HG03175 (cell line): ENCODE results near the gene PDE8A.
"Not testable (repeated sequence)": the region's sequence is repeated elsewhere in the genome, so short reads cannot be mapped to it uniquely, and the experiment has no call there.

ENCODE experiments used
- ATAC-seq: cut with Tn5 transposase; IDR thresholded peaks from one replicate; pipeline ENCODE4 v1.9.1; 2021; ENCODE audit warnings: mild to moderate bottlenecking, moderate library complexity; ENCODE audit not compliant: unreplicated experiment

The PDE8A gene

DNA sequence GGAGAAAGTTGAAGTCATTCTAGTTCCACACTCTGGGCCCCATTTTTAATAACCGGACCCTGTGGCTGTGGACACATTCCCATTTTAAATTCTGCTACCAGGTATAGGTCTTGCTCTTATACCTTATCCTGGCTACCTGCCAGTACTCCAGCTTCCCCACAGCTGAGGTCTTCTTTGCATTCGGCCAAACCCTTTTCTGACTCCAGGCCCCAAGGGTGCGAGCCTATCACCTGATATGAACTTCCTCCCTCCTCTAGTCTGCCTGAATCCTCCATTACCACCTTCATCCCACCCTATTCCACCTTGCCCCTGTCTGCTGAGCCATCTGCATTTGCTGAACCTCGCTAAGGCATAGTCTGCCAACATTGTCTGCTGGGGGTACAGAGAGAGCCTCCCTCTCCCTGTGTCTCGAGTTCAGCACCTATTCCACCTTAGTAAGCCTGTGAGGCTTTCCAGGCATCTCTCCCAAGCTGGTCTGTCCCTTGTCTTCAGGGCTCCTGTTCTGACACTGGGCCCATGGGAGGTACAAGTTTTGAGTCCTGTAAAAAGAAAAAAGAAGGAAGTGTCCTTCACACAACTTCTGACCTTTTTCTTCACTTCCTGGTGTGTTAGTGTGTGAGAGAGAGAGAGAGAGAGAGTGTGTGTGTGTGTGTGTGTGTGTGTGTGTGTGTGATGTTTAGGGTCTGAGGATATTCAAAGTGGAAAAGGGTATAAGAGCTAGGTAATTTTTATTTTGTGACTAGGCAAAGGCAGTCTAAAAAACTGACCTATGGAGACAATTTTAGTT, 27.0 kb downstream of the PDE8A start:
- no peak for ATAC-seq

DNA sequence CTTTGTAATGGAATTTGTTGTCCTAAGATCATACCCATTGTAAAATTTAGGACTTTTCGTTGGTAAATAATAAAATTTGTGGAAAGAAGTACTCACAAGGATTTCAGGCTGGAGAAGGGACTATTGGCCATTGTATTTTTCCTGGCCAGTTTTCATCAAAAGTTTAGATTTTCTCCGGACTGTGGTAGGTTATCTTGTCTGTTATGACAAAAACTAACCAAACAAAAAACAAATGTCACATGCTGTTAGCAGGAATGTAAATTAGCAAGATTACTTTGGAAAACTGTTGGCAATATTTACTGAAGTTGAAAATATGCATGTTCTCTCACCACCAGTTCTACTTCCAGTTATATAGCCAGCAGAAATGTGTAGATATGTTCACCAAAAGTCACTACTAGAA, 27.8 kb downstream of the PDE8A start:
- no peak for ATAC-seq

- ATAC-seq = no peak
Observed at GRCh38 chr15:85010071-85010385, 28.4 kb downstream of the PDE8A start.

DNA sequence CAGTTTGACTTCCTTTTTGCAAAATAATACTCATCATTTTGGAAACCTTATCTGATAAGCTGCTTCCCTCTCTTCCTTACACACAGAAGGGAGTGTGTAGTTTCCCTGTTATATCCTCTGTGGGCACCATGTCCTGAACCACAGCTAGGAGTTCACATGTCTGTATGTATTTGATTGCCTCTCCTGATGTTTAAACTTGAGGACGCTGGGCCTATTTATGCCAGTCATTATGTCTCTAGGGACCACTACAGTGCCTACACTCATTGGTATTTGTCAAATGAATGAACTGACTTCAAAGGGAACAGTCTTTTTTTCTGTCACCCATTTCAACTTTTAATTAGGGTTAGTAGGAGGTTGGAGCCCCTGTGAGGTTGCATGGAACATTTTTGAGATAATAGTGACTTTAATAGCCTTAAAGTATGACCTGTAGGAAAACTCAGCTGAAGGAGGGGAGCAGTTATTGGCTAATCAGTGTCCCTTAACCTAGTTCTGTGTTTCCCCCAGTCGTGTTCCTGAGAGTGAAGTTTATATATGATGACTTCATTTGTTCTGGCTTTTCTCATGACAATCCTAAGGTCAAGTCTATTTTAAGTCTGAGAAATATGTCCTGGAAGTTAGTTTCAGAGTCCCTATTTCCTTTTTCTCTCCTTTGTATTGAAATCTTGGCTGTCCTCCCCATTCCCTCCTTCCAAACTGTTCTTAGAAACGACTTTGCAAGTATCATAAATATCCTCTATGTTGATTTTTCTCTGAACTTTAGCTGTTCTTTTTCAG, 28.9 kb downstream of the PDE8A start:
- no peak for ATAC-seq

DNA sequence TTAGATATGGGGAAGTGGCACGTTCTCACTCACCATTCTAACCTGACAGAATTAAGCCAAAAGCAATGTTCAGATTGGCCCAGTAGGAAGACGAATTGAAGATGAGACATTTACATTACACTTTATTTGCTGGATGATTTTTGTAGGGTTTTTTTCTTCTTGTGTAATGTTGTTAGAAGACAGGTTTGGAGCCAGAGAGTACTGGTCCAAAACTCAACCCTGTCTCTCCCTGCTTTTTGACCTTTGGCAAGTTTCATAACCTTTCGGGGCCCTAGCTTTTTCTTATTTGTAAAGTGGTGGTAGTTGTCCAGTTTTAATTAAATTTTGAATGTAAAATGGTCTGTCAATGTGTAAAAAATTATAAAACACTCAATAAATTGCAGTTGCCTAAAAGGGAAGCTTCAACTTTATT, 29.5 kb downstream of the PDE8A start:
- no peak for ATAC-seq

GRCh38 chr15:85011724-85012123, 30.1 kb downstream of the PDE8A start:
- ATAC-seq = not testable (repeated sequence)

DNA sequence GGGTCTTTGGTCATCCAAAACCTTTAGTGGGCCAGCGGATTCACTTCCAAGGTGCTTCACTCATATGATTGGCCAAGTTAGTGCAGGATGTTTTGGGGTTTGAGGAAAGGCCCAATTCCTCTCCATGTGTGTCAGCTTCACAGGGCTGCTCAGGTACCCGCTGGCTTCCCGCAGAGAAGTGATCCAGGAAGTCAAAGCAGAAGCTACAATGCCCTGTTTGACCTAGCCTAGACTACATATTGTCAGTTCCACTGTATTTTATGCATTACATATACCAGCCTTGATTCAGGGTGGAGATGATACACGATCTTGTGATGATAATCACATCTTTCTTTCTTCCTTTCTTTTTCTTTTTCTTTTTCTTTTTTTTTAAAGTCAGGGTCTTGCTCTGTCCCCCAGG, 32.1 kb downstream of the PDE8A start:
- no peak for ATAC-seq

GRCh38 chr15:85014932-85015331, 33.3 kb downstream of the PDE8A start:
- no peak for ATAC-seq

DNA sequence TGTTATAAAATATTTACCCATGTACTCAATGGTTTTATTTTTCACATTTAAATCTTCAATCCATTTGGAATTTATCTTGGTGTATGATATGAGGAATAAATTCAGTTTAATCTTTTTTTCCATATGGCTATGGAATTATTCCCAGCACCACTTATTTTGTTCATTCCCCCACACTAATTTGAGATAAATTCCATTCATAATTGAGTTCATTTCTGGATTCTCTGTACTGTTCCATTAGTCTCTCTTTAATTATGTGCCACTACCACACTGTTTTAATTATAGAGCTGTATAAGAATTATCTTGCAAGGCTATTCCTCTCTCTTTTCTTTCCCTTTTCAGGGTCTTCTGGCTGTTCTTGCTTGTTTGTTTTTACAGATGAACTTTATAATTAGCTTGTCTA, 34.6 kb downstream of the PDE8A start:
- ATAC-seq = no peak

- ATAC-seq = no peak
Observed at GRCh38 chr15:85019815-85020590, 38.3 kb downstream of the PDE8A start.

DNA sequence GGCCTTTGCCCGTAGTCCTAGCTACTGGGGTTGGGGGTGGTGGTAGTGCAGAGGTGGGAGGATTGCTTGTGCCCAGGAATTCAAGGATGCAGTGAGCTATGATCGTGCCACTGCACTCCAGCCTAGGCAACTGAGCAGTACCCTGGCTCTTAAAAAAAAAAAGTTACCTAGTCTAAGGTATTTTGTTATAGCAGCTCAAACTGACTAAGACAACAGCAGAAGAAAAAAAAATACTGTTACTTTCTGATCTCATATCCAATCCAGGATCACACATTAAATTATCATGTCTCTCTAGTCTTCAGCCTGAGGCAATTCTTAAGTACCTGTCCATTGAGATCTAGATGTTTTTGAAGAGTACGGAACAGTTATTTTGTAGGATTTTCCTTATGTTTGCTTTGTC, 39.8 kb downstream of the PDE8A start:
- no peak for ATAC-seq

DNA sequence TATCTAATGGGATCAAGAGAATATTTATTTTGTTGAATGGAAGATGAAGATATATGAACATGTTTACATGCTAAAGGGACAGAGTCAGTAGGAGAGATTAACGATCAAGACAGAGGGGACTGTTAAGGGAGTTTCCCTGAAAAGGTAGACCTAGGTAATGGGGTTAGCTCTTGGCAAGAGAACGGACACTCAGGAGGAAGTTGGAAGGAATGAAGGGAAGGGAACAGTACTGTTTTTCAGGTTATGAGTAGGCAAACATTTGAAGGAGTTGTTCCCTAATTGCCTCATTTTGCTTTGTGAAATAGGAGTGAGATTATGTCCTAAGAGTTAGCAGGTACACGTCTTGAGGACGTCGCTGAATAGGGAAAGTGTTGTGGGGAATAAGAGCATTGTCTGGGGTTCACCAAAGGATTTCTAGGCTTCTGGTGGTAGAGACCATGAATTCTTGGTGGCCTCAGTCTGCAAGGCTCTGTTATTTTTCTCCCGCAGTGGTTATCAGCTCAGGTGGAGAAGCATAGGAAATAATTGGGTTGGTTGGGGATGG, 41.3 kb downstream of the PDE8A start:
- ATAC-seq = no peak

DNA sequence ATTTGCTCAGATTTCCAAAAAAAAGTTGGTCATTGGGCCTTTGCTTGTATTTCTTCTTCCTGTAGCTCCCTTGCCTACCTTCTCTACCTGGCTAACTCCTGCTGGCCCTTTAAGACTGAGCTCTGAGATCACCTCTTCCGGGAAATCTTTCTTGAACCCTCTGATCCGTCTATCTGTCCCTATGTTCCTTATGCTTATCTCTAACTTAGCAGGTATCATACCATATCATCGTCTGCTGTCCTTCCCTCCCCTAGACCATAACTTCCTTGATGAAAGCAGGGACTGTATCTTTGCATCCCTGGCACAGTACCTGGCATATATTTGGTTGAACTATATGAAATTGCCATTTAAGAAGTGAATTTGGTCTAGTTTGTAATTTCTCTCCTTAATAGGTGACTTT, 42.3 kb downstream of the PDE8A start:
- ATAC-seq = no peak

DNA sequence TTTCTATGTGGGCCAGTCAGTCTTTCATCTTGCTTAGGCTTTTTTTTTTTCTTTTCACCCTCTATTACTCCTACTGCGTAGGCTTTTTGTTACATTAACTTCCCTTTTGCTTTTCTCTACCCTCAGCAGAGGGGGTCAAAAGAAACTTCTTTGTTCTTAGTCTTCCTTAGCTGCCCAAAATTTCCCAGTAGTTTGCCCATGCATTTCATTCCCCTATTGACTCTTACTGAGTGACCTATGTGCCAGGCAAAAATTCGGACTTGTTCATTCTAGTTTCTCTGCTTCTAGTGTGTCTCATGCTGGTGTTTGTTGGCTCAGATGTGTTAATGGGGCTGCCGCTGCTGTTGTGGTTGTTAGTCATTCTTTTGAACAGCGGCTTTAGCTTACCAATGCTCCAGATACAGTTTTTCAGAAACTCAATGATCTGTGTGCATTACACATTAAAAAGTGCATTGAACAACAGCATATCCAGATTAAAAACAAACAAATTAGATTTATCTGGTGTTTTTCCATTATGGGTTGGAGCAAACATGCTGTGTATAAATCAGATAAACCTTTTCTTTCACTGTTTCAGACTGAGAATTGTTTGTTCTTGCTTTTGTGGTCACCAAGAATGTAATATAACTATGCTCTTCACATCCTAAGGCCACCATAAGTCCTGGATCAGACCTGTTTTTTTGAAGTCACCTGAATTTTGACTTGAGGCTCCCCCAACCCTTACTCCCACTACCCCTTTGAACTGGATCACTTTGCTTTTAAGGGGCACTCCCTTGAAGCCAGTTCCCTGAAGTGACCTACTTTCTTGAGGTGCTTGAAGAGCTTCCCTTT, 43.1 kb downstream of the PDE8A start:
- no peak for ATAC-seq

- ATAC-seq = no peak
Observed at GRCh38 chr15:85025516-85026251, 44.0 kb downstream of the PDE8A start.

GRCh38 chr15:85026304-85027032, 44.8 kb downstream of the PDE8A start:
- ATAC-seq = no peak

DNA sequence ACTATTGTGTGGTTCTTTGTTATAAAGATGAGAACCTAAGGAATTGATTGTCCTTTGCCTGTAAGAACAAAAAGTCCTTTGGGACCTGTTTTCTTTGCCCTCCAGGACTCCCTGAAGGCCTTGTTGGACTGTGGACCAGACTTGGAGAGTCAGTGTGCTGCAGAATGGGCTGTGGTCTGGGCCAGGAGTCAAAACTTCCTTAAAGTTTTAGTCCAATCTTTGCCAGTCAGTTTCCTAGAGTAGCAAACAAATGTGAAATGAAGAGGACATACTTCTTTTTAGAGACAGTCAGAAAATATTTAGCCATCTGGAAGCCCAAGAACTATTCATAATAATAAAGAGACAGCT, 45.4 kb downstream of the PDE8A start:
- no peak for ATAC-seq

GRCh38 chr15:85027421-85027820, 45.8 kb downstream of the PDE8A start:
- no peak for ATAC-seq

- no peak for ATAC-seq
Observed at GRCh38 chr15:85028416-85028815, 46.8 kb downstream of the PDE8A start.
